B cell (primary cell): ENCODE measurements around the gene TXNDC2. TPM values are rescaled to one million over a fixed set of nuclear protein-coding genes. Genes with fewer than 3 reads are reported as not detected.

Experiments
- ATAC-seq: fragments of 200-7000 bp; cut with Tn5 transposase; one replicate; pipeline ENCODE4 v1.10.0; 2021; ENCODE audit warnings: low read depth, mild to moderate bottlenecking, moderate number of reproducible peaks, moderate library complexity
- CTCF ChIA-PET: fragments of 350-600 bp; sonication (Branson Sonifier 250); formaldehyde crosslinking; loops from one replicate; lab custom pipeline; 2021; ENCODE audit warnings: antibody characterized with exemption, inconsistent platforms; lab: Charles Lee
- POLR2A ChIA-PET: fragments of 350-600 bp; sonication (Branson Sonifier 250); formaldehyde crosslinking; loops from one replicate; lab custom pipeline; 2021; ENCODE audit warnings: antibody characterized with exemption; lab: Charles Lee
- DNase-seq: peaks from one replicate; pipeline ENCODE4 v3.0.0; 2013
- H2AFZ ChIP-seq: 2 replicates; pipeline ENCODE4 v1.6.1; 2012; ENCODE audit warnings: mild to moderate bottlenecking, low read depth, low read length; ENCODE audit not compliant: insufficient read depth, poor library complexity, severe bottlenecking
- H3K27ac ChIP-seq, 2 donors: 1 replicate in 1 of 2; 2 replicates in 1 of 2; pipeline ENCODE4 v1.5.1; 2012 to 2013; ENCODE audit warnings: low read length in 2 of 2, mild to moderate bottlenecking in 2 of 2, moderate library complexity in 1 of 2
- H3K27me3 ChIP-seq, 4 experiments: fragments of 200-600 bp in 1 of 4; sonication (generic) in 1 of 4; replicated peaks in 1 of 4; 1 replicate in 2 of 4; 2 replicates in 2 of 4; pipeline versions ENCODE4 v1.6.1 to v1.7.0; 2013 to 2016; ENCODE audit warnings: low read length in 3 of 4, mild to moderate bottlenecking in 2 of 4, mixed read lengths in 1 of 4, moderate library complexity in 1 of 4; ENCODE audit not compliant: insufficient read depth in 4 of 4, control insufficient read depth in 3 of 4; ENCODE audit errors: control extremely low read depth in 1 of 4
- H3K36me3 ChIP-seq, 2 experiments: replicated peaks in 1 of 2; 1 replicate in 1 of 2; 2 replicates in 1 of 2; pipeline versions ENCODE4 v1.6.1 to v1.7.1; 2013; ENCODE audit warnings: low read length in 1 of 2; ENCODE audit not compliant: insufficient read depth in 2 of 2, control insufficient read depth in 1 of 2; ENCODE audit errors: control extremely low read depth in 1 of 2, extremely low read depth in 1 of 2
- H3K4me1 ChIP-seq, 2 donors: fragments of 200-600 bp in 1 of 2; sonication (generic) in 1 of 2; 1 replicate in 1 of 2; 2 replicates in 1 of 2; pipeline versions ENCODE4 v1.5.1 to v1.6.1; 2013 to 2017; ENCODE audit warnings: low read length in 2 of 2; ENCODE audit not compliant: control insufficient read depth in 2 of 2, insufficient read depth in 2 of 2
- H3K4me2 ChIP-seq: replicated peaks from 2 replicates; pipeline ENCODE3; 2012; ENCODE audit warnings: mild to moderate bottlenecking, low read depth, low read length; ENCODE audit not compliant: poor library complexity, severe bottlenecking
- H3K4me3 ChIP-seq, 5 experiments: fragments of 200-600 bp in 1 of 5; sonication (generic) in 1 of 5; 1 replicate in 3 of 5; 2 replicates in 2 of 5; pipeline versions ENCODE4 v1.5.1 to v1.7.0; 2011 to 2016; ENCODE audit warnings: low read length in 4 of 5, mild to moderate bottlenecking in 4 of 5, low read depth in 2 of 5, control low read depth in 1 of 5, moderate library complexity in 1 of 5; ENCODE audit not compliant: insufficient read depth in 1 of 5; ENCODE audit errors: control extremely low read depth in 1 of 5, extremely low read depth in 1 of 5
- H3K79me2 ChIP-seq: fragments of 200-600 bp; sonication (generic); one replicate; pipeline ENCODE4 v1.6.0; 2016; ENCODE audit warnings: low read length; ENCODE audit not compliant: control insufficient read depth, insufficient read depth
- H3K9ac ChIP-seq: fragments of 200-600 bp; sonication (generic); 2 replicates; pipeline ENCODE4 v1.6.1; 2017; ENCODE audit warnings: mild to moderate bottlenecking, low read length, moderate library complexity
- H3K9me3 ChIP-seq, 3 donors: one replicate each; pipeline versions ENCODE4 v1.6.1 to v1.7.1; 2013; ENCODE audit warnings: low read length in 2 of 3; ENCODE audit not compliant: control insufficient read depth in 2 of 3, insufficient read depth in 1 of 3; ENCODE audit errors: control extremely low read depth in 1 of 3
- H4K20me1 ChIP-seq: 2 replicates; pipeline ENCODE4 v1.6.0; 2012; ENCODE audit warnings: mild to moderate bottlenecking, low read length; ENCODE audit not compliant: insufficient read depth, control insufficient read depth, poor library complexity, severe bottlenecking
- H3K27ac Mint-ChIP-seq: one replicate; pipeline ENCODE4 v1.8.0; 2021; ENCODE audit warnings: mixed read lengths
- H3K27me3 Mint-ChIP-seq: one replicate; pipeline ENCODE4 v1.8.0; 2021; ENCODE audit warnings: mixed read lengths
- H3K4me1 Mint-ChIP-seq: one replicate; pipeline ENCODE4 v1.8.0; 2021; ENCODE audit warnings: mixed read lengths
- H3K4me3 Mint-ChIP-seq: one replicate; pipeline ENCODE4 v1.8.0; 2021; ENCODE audit warnings: mixed read lengths
- H3K9me3 Mint-ChIP-seq: one replicate; pipeline ENCODE4 v1.8.0; 2022; ENCODE audit warnings: mixed read lengths; ENCODE audit not compliant: insufficient read depth
- EZH2 ChIP-seq: IDR thresholded peaks from 2 replicates; pipeline ENCODE4 v1.6.1; 2012; ENCODE audit warnings: borderline replicate concordance, low read depth, mild to moderate bottlenecking, moderate library complexity, low read length; ENCODE audit not compliant: insufficient read depth, poor library complexity, severe bottlenecking
- WGBS: methylation state at CpG from one replicate; pipeline ENCODE4 v1.1.5; 2013; ENCODE audit warnings: missing lambda C conversion rate; ENCODE audit not compliant: insufficient coverage; 5-methylcytosine and 5-hydroxymethylcytosine counted together
- intact Hi-C: fragments of 100-400 bp; cut with micrococcal nuclease; formaldehyde crosslinking; loops from one replicate; pipeline ENCODE4 v1.10.0; 2022
- polyA plus RNA-seq: library from polyadenylated mRNA; depleted of rRNA; stranded (reverse); fragments of >200 nt; gene quantifications from 2 replicates; pipeline ENCODE4 v1.2.3, GENCODE V29; 2012
- total RNA-seq, 2 donors: library from RNA; stranded (reverse); fragments of 120-200 nt in 1 of 2; gene quantifications; 1 replicate in 1 of 2; 2 replicates in 1 of 2; pipeline versions ENCODE4 v1.2.3 to v1.2.4, GENCODE V29; 2013 to 2022
- TF ChIP-seq, protein P1 (sequence below): fragments of 200-600 bp; IDR thresholded peaks from one replicate; pipeline ENCODE4 v1.8.0; 2022; ENCODE audit warnings: antibody characterized with exemption, mild to moderate bottlenecking

The TXNDC2 gene
- total and polyA plus RNA-seq, 2 donors (not counting 1 experiment from before 2014, with no cell fraction given): 0.07 to 0.22 TPM

DNA sequence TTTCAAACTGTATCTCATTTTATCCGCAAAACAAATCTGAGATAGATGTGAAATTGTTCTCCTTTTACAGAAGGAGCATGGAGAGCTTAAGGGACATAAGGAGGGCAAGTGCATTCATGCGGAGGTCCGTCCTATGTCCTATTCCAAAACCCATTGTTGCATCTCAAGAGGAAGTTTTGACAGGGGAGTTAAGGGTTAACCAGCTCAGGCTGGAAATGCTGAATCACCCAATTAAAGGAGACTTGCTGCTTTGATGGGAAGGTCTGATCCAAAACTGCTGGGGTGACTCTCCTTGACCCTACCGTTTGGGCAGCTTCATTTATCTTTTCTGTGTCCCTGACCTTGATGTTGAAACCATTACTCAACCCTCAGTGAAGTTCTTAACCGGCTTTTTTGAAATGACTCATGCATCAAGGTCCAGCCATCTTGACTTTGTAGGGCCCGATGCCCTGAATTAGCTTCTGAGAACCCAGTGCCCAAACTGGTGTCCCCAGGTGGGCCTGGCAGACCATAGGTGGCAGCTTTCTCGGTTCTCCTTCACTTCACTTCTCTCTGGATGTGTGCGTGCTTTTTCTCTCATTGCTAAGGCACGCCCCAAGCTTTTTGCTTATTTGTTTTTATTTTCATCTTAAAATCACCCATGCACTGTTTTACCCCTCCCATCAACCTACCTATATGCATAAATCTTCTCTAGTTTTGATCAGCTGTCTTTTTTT is 15.9 kb upstream of the TXNDC2 start:
- H3K27ac ChIP-seq: no peak overlapping the region
- H3K27me3 ChIP-seq: peaks cover 0 to 4% (median 0%) of the 10 kb centered on the region in 4 experiments
- H3K4me3 ChIP-seq: no peak overlapping the region
- H3K4me1 Mint-ChIP-seq: peaks cover 1% of the 10 kb centered on the region
- H3K79me2 ChIP-seq: no peaks in the 10 kb centered on the region
- H3K9ac ChIP-seq: no peak overlapping the region
- CTCF ChIA-PET: no interaction called here
- no peak overlapping the region for H3K4me2 ChIP-seq
- intact Hi-C loops: no loop called here
- peaks cover 18% of the 10 kb centered on the region for H3K27me3 Mint-ChIP-seq
- peaks cover 6% of the 10 kb centered on the region for H3K9me3 Mint-ChIP-seq
- H3K36me3 ChIP-seq: no peaks in the 10 kb centered on the region
- POLR2A ChIA-PET: no interaction called here
- H3K4me3 Mint-ChIP-seq: no peak overlapping the region
- DNase-seq (no peak), ATAC-seq (no peak)
- 33% methylated on average over 5 of the region's 9 CpGs for WGBS
- H3K27ac Mint-ChIP-seq: no peak overlapping the region
- no peaks in the 10 kb centered on the region for H4K20me1 ChIP-seq
- H3K9me3 ChIP-seq: peaks cover 1 to 17% (median 13%) of the 10 kb centered on the region in 3 donors
- no peaks in the 10 kb centered on the region for H3K4me1 ChIP-seq
- no peak overlapping the region for H2AFZ ChIP-seq
- TF ChIP-seq, protein P1, sequence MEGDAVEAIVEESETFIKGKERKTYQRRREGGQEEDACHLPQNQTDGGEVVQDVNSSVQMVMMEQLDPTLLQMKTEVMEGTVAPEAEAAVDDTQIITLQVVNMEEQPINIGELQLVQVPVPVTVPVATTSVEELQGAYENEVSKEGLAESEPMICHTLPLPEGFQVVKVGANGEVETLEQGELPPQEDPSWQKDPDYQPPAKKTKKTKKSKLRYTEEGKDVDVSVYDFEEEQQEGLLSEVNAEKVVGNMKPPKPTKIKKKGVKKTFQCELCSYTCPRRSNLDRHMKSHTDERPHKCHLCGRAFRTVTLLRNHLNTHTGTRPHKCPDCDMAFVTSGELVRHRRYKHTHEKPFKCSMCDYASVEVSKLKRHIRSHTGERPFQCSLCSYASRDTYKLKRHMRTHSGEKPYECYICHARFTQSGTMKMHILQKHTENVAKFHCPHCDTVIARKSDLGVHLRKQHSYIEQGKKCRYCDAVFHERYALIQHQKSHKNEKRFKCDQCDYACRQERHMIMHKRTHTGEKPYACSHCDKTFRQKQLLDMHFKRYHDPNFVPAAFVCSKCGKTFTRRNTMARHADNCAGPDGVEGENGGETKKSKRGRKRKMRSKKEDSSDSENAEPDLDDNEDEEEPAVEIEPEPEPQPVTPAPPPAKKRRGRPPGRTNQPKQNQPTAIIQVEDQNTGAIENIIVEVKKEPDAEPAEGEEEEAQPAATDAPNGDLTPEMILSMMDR: no peak
- TF ChIP-seq EZH2: no peak

DNA sequence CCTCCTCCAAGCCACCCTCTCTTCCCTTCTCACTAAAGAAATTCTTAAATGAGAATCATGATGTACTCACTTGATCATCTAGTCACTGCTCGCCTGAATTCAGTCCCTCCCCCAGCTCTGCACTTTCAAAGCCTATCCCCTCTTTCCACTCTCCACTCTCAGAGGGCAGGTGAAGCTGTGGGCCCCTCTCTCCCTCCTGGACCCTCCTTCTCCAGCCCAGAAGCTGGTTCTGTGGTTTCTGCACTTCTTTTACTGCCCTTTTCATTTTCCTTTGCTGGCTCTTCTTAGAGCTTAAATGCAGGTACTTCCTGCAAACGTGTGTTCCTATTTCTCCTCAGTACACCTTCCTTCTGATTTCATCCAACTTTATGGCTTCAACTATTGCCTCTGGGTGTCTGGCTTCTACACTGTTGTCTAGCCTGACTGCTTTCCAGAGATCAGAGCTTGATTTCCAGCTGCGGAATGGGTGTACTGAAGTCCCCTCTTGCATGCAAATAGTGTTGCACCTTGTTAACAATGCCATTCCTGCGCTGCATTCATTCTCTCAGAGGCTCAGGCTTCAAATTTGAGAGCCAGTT is 15.3 kb upstream of the TXNDC2 start:
- Histone ChIP-seq H3K79me2 (no peaks in the 10 kb centered on the region), H4K20me1 (no peaks in the 10 kb centered on the region), H3K36me3 (no peaks in the 10 kb centered on the region), H3K27me3 (peaks cover 0 to 4% (median 0%) of the 10 kb centered on the region in 4 experiments), H3K27ac (no peak overlapping the region), H3K9me3 (peaks cover 0 to 11% (median 8%) of the 10 kb centered on the region in 3 donors), H3K4me2 (no peak overlapping the region), H3K9ac (no peak overlapping the region), H3K4me1 (no peaks in the 10 kb centered on the region), H2AFZ (no peak overlapping the region), H3K4me3 (no peak overlapping the region)
- WGBS: 67% methylated on average over 4 of the region's 4 CpGs
- DNase-seq: no peak
- intact Hi-C loops: no loop called here
- TF ChIP-seq EZH2: no peak
- TF ChIP-seq, protein P1: no peak
- H3K4me3 Mint-ChIP-seq: no peak overlapping the region
- ChIA-PET CTCF (no interaction called here), POLR2A (no interaction called here)
- H3K4me1 Mint-ChIP-seq: peaks cover 1% of the 10 kb centered on the region
- no peak for ATAC-seq
- H3K27me3 Mint-ChIP-seq: peaks cover 18% of the 10 kb centered on the region
- no peak overlapping the region for H3K27ac Mint-ChIP-seq
- H3K9me3 Mint-ChIP-seq: peaks cover 5% of the 10 kb centered on the region
